ENCODE measurements around the gene DNTT. TPM values are rescaled to one million over a fixed set of nuclear protein-coding genes. Genes with fewer than 3 reads are reported as not detected.

DNTT gene
- total RNA-seq, 1 donor from 2014 or later, result not detected

DNA sequence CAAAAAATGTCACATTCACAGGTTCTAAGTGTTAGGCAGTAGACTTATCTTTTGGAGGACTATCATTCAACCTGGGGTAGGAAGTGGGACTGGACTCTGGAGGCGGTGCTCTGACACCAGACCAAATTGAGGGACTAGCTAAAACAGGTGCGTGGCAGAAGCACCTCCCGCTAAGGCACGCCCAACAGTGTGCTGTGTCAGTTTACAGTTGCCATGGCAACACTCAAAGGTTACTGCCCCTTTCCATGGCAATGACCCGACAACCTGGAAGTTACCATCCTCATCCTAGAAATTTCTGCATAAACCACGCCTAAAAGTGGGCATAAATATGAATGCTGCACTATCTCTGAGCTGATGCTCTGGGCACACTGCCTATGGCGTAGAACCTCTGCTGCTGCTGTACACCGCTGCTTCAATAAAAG is 18.9 kb upstream of the DNTT start:
- H3K36me3 ChIP-seq, result no peaks in the 10 kb centered on the region
- no peak overlapping the region for H3K27ac ChIP-seq (replicated peaks)
- H3K4me3 ChIP-seq, result no peak overlapping the region
- peaks cover 67% of the 10 kb centered on the region for H3K27me3 ChIP-seq (ENCODE audit: low read depth)
- TF ChIP-seq CTCF (IDR thresholded peaks at IDR 0.05; ENCODE audit: borderline replicate concordance), result no peak
- H3K9me3 ChIP-seq (replicated peaks), result no peaks in the 10 kb centered on the region
- peaks cover 4% of the 10 kb centered on the region for H3K4me1 ChIP-seq
- intact Hi-C loops (cut with micrococcal nuclease), result no loop called here
- DNase-seq, result no peak

DNA sequence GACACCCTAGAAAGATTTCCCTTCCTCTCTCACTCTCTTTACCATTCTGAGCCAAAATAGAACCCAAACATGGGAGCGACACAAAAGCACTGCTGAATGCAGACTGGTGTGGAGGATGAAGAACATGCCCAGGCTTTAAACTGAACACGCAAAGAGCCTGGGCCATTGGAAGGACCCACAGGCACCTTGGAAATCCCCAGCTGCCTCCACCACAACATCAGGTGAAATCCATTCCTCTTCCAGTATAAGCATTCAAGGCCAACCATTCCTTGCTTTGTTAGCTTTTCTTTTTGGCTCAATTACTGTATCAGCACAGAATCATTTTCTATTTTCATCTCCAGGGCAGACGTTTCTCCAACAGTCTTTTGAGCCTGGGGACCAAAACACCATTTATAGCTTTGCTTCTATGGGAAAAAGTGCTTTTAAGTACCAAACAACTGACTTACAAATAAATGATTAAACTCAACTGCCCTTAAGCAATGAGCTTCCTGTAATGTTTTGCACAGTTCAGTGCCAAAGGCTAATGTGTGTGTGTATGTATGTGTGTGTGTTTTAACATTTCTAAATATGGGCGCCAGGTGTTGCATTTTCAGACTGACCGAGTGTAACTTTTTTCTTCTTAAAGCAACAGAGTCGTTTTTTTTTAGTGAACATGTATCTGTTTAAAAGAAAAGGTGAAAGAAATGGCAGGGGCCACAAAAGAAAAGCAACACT is 16.7 kb upstream of the DNTT start:
- H3K27me3 ChIP-seq (ENCODE audit: low read depth), result peaks cover 77% of the 10 kb centered on the region
- peaks cover 4% of the 10 kb centered on the region for H3K4me1 ChIP-seq
- intact Hi-C loops (cut with micrococcal nuclease), result no loop called here
- H3K4me3 ChIP-seq, result no peak overlapping the region
- DNase-seq, result no peak
- no peak overlapping the region for H3K27ac ChIP-seq (replicated peaks)
- no peaks in the 10 kb centered on the region for H3K36me3 ChIP-seq
- H3K9me3 ChIP-seq (replicated peaks), result no peaks in the 10 kb centered on the region
- no peak for TF ChIP-seq CTCF (IDR thresholded peaks at IDR 0.05; ENCODE audit: borderline replicate concordance)

DNA sequence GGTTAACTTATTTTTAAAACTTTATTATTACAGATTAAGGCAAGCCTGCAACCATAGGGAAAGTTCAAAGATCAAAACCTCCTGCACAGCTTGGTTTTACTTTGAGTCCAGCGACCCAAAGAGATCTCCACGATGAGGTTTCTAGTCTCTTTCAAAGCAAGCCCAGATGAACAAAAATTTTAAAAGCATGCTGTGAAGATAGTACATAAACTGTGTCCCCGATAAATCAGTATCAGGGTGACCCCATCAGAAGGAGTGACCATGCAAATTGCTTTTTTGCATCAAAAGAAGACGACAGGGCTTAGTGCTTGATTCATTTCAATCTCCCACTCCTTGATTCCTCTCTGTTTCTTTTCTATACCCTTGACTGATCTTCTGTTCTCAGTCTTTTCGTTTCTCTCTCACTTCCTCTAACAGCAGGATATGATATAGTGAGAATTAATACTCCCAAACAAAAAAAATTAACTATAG is 16.0 kb upstream of the DNTT start:
- no peak for TF ChIP-seq CTCF (IDR thresholded peaks at IDR 0.05; ENCODE audit: borderline replicate concordance)
- Histone ChIP-seq H3K27ac (replicated peaks) (no peak overlapping the region), H3K27me3 (ENCODE audit: low read depth) (peaks cover 77% of the 10 kb centered on the region), H3K4me3 (no peak overlapping the region), H3K9me3 (replicated peaks) (no peaks in the 10 kb centered on the region), H3K36me3 (no peaks in the 10 kb centered on the region), H3K4me1 (peaks cover 4% of the 10 kb centered on the region)
- intact Hi-C loops (cut with micrococcal nuclease), result no loop called here
- no peak for DNase-seq

GRCh38 chr10:96289218-96289910 is 14.9 kb upstream of the DNTT start:
- Histone ChIP-seq H3K36me3 (no peaks in the 10 kb centered on the region), H3K4me3 (no peak overlapping the region), H3K9me3 (replicated peaks) (no peaks in the 10 kb centered on the region), H3K4me1 (peaks cover 4% of the 10 kb centered on the region), H3K27ac (replicated peaks) (no peak overlapping the region), H3K27me3 (ENCODE audit: low read depth) (peaks cover 82% of the 10 kb centered on the region)
- intact Hi-C loops (cut with micrococcal nuclease), result no loop called here
- TF ChIP-seq CTCF (IDR thresholded peaks at IDR 0.05; ENCODE audit: borderline replicate concordance), result no peak
- no peak for DNase-seq

- Histone ChIP-seq H3K4me1 (peaks cover 4% of the 10 kb centered on the region), H3K27ac (replicated peaks) (no peak overlapping the region), H3K9me3 (replicated peaks) (no peaks in the 10 kb centered on the region), H3K36me3 (no peaks in the 10 kb centered on the region), H3K27me3 (ENCODE audit: low read depth) (peaks cover 85% of the 10 kb centered on the region), H3K4me3 (no peak overlapping the region)
- no peak for DNase-seq
- intact Hi-C loops (cut with micrococcal nuclease), result loop anchor here (5.0 to 10.0 kb wide), 2 partner anchors 58 to 266 kb away; no protein-coding TSS in a partner anchor
- no peak for TF ChIP-seq CTCF (IDR thresholded peaks at IDR 0.05; ENCODE audit: borderline replicate concordance)
These were observed 13.7 kb upstream of the DNTT start for GRCh38 chr10:96290368-96291133.

Measured in left ventricle myocardium inferior (tissue), 1 donor.